Muscle layer of duodenum (tissue), 2 donors: ENCODE results near the gene TMEM164.

Source experiments
- H3K27ac ChIP-seq: one replicate; pipeline ENCODE4 v1.7.0; 2013; ENCODE audit warnings: mild to moderate bottlenecking, low read length
- H3K27me3 ChIP-seq: one replicate; pipeline ENCODE4 v1.7.0; 2013; ENCODE audit warnings: low read depth, mild to moderate bottlenecking, control low read depth, low read length
- H3K36me3 ChIP-seq, 2 donors: one replicate each; pipeline ENCODE4 v1.7.0; 2013; ENCODE audit warnings: low read length in 2 of 2, control low read depth in 1 of 2, mild to moderate bottlenecking in 1 of 2; ENCODE audit not compliant: insufficient read depth in 2 of 2, control insufficient read depth in 1 of 2
- H3K4me1 ChIP-seq, 2 donors: one replicate each; pipeline ENCODE4 v1.7.0; 2013; ENCODE audit warnings: low read length in 2 of 2, mild to moderate bottlenecking in 2 of 2, control low read depth in 1 of 2, moderate library complexity in 1 of 2; ENCODE audit not compliant: insufficient read depth in 2 of 2, control insufficient read depth in 1 of 2
- H3K4me3 ChIP-seq, 2 donors: one replicate each; pipeline ENCODE4 v1.7.0; 2013; ENCODE audit warnings: low read length in 2 of 2, low read depth in 1 of 2, mild to moderate bottlenecking in 1 of 2
- H3K9me3 ChIP-seq, 2 donors: one replicate each; pipeline ENCODE4 v1.7.0; 2013; ENCODE audit warnings: low read length in 2 of 2, control low read depth in 1 of 2, mild to moderate bottlenecking in 1 of 2; ENCODE audit not compliant: control insufficient read depth in 1 of 2
- donor health status: healthy.

Gene TMEM164

DNA sequence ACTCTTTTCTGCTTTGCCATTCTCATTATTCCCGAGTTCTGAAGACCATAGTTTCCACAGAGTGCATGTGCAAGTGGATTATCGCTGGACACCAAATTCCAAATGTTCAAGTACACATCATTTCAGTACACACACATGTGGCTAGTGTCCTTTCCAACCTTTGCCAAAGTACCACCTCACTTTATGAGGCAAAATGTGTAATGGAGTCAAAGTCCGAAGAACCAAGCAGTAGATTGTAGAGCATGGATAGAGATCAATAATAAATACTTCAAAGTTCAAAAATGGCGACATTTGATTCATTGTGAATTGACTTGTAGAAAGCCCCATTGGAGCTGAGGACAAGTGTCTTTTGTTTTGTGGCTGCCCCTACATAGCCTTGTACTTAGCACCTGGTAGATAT is 115.6 kb downstream of the TMEM164 start:
- no peaks in the 10 kb centered on the region for H3K36me3 ChIP-seq
- no peaks in the 10 kb centered on the region for H3K27me3 ChIP-seq
- no peak overlapping the region for H3K4me3 ChIP-seq
- H3K9me3 ChIP-seq = no peaks in the 10 kb centered on the region
- H3K4me1 ChIP-seq = no peaks in the 10 kb centered on the region
- no peak overlapping the region for H3K27ac ChIP-seq

DNA sequence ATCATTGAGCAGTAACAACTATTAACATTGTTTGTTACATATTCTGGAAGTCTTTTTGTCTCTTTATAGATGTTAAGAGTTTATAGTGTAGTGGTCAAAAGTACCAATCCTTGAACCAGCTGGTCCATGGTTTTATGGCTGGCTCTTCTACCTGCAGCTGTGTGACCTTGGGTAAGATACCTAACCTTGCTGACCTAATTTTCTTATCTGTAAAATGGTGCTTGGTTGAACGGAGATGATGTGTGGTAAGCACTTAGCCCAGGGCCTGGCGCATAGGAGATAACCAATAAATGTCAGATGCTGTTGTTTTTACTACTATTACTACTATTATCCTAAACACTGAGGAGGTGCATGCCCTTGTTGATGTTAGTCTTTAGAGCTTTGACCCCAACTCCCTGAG is 116.6 kb downstream of the TMEM164 start:
- no peaks in the 10 kb centered on the region for H3K9me3 ChIP-seq
- no peak overlapping the region for H3K27ac ChIP-seq
- no peaks in the 10 kb centered on the region for H3K27me3 ChIP-seq
- H3K36me3 ChIP-seq = no peaks in the 10 kb centered on the region
- no peaks in the 10 kb centered on the region for H3K4me1 ChIP-seq
- no peak overlapping the region for H3K4me3 ChIP-seq

DNA sequence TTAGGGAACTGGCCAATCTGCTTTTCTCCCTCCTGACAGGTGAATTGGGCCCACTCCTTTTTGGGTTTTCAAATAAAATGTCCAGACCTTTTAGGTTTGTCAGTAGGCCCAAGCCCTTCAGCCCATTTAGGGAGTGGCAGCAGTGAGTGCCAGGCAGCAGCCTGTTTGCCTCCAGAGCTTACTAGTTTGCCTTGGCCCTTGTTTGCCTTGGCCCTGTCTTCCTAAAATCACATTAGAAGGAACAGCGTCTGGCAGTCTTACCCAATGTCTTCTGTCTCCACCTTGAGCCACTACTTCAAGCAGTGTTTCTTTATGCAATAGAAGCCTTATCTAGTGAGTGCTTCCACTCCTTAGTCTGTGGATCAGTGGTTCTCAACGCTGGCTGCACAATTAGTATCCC is 117.1 kb downstream of the TMEM164 start:
- Histone ChIP-seq H3K9me3 (no peaks in the 10 kb centered on the region), H3K27me3 (no peaks in the 10 kb centered on the region), H3K27ac (no peak overlapping the region), H3K4me3 (no peak overlapping the region), H3K4me1 (no peaks in the 10 kb centered on the region), H3K36me3 (no peaks in the 10 kb centered on the region)

DNA sequence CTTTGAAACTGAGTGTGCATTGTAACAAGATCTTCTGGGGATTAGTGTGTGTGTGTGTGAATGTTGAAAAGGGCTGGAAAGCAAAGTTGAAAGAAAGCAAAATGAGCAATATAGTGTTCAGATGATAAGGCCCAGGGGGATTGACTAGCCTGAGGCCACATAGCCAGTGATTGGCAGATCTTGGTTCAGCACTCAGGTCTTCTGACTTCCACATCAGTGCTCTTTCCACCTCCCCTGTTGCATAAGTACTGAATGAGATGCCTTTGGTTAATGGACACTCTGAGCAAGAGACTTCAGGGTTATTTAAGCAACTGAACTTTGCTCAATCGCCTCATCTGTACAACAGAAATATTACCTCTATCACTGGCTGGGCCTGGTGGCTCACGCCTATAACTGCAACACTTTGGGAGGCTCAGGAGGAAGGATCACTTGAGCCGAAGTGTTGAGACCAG is 120.4 kb downstream of the TMEM164 start:
- Histone ChIP-seq H3K27me3 (no peaks in the 10 kb centered on the region), H3K9me3 (no peaks in the 10 kb centered on the region), H3K27ac (no peak overlapping the region)

DNA sequence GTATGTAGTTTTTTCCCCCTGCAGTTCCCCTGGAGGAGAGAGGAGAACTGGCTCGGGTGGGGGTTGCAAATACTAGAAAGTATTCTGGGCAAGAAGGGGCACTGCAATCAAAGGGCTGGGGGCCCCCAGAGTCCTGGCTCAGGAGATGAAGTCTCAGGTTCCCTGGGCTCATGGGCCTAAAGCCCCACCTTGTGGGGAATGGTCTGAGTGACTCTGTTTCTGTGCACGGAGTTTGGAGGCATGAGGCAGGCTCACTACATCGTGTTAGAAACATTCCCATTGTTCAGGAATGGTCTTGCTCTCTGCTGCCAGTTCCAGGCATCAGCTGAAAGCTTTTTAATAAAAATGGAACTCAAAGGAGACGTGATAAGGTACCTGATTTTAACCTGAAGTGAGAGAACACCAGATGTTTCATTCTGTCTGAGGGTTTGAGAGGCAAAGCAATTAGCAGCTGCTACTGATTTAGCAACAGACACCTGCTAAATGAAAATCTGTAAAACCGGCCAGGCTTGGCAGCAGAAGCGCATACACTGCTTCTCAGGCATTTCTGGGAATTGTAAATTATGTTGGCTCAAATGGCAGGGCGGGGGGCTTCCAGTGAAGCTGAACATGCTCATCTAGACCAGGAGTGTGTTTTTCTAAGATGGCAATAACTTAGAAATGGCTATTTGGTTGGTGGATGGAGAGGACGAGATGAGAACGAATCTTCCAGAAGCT is 122.7 kb downstream of the TMEM164 start:
- Histone ChIP-seq H3K4me3 (no peak overlapping the region), H3K4me1 (no peaks in the 10 kb centered on the region), H3K27ac (no peak overlapping the region), H3K36me3 (no peaks in the 10 kb centered on the region), H3K9me3 (no peaks in the 10 kb centered on the region), H3K27me3 (no peaks in the 10 kb centered on the region)

More for the DNA sequence above, 120.4 kb downstream of the TMEM164 start:
- Histone ChIP-seq H3K4me1 (no peaks in the 10 kb centered on the region), H3K36me3 (no peaks in the 10 kb centered on the region), H3K4me3 (no peak overlapping the region)

DNA sequence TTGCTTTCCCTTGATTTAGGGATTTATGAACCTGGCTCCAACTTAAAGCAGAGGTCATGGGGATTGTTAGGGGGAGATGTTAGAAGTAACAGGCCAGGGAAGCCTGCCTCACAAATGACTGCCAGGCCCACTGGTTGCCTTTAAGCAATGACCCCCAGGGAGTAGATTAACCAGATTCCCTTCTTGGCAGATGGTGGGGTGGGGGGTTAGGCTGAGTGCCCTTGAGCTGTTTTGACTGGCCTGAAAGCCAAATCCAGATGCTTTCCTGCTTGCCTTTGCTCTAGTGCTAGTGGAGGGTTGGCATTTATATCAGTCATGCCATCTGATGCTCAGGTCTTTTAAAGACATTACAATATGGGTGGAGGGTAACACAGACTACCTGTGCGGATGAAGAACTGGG is 128.1 kb downstream of the TMEM164 start:
- Histone ChIP-seq H3K9me3 (no peaks in the 10 kb centered on the region), H3K27ac (no peak overlapping the region), H3K4me1 (no peaks in the 10 kb centered on the region), H3K4me3 (no peak overlapping the region), H3K36me3 (no peaks in the 10 kb centered on the region), H3K27me3 (no peaks in the 10 kb centered on the region)

DNA sequence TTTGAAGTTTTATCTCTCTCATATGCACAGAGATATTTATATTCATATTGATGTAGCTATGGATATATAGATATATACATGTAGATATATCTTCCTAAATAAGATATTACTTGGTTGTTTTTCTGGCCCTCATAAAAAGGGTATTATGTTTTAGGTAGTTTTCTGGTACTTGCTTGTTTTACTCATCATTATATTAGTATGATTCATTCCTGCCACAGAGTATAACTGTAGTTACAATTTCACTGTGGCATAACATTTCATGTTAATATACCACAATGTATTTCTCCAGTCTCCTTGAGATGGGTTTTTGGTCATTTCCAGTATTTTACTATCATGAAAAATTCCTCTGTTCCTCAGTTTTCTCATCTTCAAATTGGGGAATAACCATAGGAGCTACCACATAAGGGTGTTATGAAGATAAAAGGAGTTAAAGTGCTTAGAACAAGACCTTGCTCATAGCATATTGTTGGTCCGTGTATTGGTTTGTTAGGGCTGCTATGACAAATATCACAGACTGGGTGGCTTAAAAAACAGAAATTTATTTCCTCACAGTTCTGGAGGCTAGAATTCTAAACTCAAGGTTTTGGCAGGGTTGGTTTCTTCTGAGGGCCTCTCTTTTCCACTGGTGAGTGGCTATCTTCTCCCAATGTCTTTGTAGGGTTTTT is 129.7 kb downstream of the TMEM164 start:
- no peaks in the 10 kb centered on the region for H3K36me3 ChIP-seq
- H3K27ac ChIP-seq = no peak overlapping the region
- H3K27me3 ChIP-seq = no peaks in the 10 kb centered on the region
- no peaks in the 10 kb centered on the region for H3K4me1 ChIP-seq
- H3K4me3 ChIP-seq = no peak overlapping the region
- no peaks in the 10 kb centered on the region for H3K9me3 ChIP-seq

DNA sequence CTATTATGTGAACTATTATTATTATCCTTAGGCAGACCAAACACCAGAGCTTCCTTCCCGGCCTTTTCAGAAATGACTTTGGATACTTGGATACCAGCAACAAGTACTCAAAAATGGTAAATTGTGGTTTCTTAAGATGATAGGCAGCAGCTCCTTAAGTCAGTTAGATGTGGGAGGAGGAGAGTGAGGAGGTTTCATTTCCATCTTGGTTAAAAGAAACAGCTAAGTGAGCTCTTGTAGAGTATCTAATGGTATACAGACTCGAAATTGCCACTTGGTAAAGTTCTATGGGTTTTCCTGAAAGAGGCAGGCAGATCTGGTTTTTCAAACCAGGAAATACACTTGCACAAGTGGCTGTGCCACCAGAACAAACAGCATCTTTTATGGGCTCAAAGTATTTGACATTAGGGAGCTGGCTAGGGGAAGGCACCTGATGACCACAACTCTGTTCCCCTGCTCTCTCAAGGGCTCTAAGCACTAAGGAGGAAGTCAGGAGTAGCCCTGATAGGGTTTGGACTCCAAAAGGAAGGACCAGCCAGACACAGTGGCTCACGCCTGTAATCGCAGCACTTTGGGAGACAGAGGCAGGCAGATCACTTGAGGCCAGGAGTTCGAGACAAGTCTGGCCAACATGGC is 130.9 kb downstream of the TMEM164 start:
- Histone ChIP-seq H3K36me3 (no peaks in the 10 kb centered on the region), H3K27me3 (no peaks in the 10 kb centered on the region), H3K4me3 (no peak overlapping the region), H3K27ac (no peak overlapping the region), H3K9me3 (no peaks in the 10 kb centered on the region), H3K4me1 (no peaks in the 10 kb centered on the region)

DNA sequence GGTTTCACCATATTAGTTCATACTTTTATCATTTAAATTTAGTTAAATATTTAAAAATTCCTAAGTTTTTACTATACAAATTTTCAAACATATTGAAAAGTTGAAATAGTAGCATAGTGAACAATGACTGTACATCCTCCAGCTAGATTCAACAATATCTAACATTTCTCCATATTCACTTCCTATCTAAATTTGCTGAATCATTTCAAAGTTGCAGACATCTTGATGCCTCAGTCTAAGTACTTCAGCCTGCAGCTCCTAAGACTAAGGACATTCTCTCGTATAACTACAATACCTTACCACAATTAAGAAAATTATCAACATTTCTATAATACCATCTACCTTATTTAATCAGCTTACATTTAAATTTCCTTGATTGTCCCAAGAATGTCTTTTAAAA is 132.7 kb downstream of the TMEM164 start:
- Histone ChIP-seq H3K27ac (no peak overlapping the region), H3K9me3 (no peaks in the 10 kb centered on the region), H3K36me3 (no peaks in the 10 kb centered on the region), H3K4me3 (no peak overlapping the region), H3K4me1 (no peaks in the 10 kb centered on the region), H3K27me3 (no peaks in the 10 kb centered on the region)

DNA sequence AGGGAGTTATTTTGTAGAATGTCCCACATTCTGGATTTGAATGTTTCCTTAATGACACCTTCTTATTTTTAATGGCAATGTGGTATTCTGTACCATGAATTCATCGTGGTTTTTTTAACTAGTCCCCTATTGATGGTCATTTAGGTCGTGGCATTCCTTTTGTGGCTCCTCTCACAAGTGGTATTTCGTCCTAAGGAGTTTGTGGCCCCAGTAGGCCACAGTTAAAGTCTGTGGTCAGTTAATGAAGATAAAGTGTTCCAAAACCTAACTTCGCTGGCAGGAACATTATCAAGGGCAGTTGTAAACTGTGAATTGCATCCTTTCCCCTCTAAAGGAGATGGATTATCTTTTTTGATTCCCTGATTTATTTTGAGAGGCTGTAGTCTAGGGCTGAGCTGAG is 133.2 kb downstream of the TMEM164 start:
- H3K4me3 ChIP-seq = no peak overlapping the region
- no peaks in the 10 kb centered on the region for H3K36me3 ChIP-seq
- H3K9me3 ChIP-seq = no peaks in the 10 kb centered on the region
- no peak overlapping the region for H3K27ac ChIP-seq
- no peaks in the 10 kb centered on the region for H3K4me1 ChIP-seq
- H3K27me3 ChIP-seq = no peaks in the 10 kb centered on the region

DNA sequence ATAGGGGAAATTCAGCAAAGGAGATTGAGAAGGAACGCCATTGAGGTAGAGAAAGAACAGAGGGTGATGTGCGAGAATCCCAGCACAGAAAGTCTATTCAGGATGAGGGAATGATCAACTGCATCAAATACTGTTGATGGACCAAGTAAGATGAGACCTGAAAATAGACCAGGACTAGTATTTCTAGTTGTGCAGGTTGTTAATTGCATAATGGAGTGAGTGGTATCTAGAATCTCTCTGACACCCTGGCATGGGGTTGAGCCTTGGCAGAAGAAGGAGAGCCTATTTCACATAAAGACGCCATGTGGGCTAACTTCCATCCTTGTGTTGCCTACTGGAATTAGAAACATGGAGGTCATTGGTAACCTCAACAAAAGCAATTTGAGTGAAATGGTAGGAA is 135.6 kb downstream of the TMEM164 start:
- H3K9me3 ChIP-seq = no peaks in the 10 kb centered on the region
- H3K27me3 ChIP-seq = no peaks in the 10 kb centered on the region
- peaks cover 3 to 4% of the 10 kb centered on the region in 2 donors for H3K4me1 ChIP-seq
- no peak overlapping the region for H3K27ac ChIP-seq
- no peak overlapping the region for H3K4me3 ChIP-seq
- no peaks in the 10 kb centered on the region for H3K36me3 ChIP-seq
